ENCODE data around the gene SSUH2. TPM values are rescaled to one million over a fixed set of nuclear protein-coding genes. Genes with fewer than 3 reads are reported as not detected.

SSUH2 gene
- total RNA-seq, 1 experiment from 2014 or later = 0.51 TPM

DNA sequence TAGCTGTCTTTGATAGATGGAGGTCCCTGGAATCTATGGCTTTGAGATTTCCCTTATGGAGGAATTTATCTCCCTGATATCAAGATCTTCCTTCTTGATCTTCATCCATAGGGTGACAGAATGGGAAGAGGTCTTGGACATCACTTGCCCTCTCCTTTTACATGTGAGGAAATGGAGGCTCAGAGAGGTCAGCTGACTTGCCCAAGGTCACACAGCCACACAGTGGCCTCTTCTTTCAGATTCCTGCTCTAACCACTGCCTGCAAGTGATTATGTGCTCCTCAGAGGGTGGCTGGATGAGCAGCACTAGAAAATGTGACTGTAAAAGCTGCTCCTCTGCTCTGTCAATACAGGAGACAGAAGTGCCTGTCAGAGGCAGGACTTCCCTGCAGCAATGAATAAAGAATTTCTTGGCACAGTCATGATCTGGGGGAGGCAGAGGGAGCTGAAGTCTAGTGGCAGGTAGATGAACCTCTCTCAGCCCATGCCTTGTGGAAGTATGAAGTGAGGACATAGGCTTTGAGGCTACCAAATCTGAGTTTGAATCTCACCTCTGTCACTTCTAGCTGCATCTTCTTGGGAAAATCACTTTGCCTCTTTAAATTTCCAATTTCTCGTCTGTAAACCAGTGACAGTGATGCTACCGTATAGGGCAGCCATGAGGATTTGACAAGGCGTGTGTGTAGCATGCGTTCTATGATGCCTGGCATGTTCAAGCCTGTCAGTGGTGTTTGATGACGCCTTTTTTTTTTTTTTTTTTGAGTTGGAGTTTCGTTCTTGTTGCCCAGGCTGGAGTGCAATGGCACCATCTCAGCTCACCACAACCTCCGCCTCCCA, 12.0 kb downstream of the SSUH2 start:
- Mint-ChIP-seq H3K27me3 (ENCODE audit: insufficient read depth, unreplicated experiment) (no peaks in the 10 kb centered on the region), H3K9me3 (ENCODE audit: unreplicated experiment) (peaks cover 7% of the 10 kb centered on the region), H3K4me3 (ENCODE audit: unreplicated experiment) (peak overlapping the region; percentile 21), H3K4me1 (ENCODE audit: insufficient read depth, unreplicated experiment) (peaks cover 22% of the 10 kb centered on the region), H3K27ac (ENCODE audit: low read depth, unreplicated experiment) (peak overlapping the region; percentile 69), H3K36me3 (ENCODE audit: insufficient read depth, unreplicated experiment) (no peaks in the 10 kb centered on the region)
- TF ChIP-seq, protein P1, sequence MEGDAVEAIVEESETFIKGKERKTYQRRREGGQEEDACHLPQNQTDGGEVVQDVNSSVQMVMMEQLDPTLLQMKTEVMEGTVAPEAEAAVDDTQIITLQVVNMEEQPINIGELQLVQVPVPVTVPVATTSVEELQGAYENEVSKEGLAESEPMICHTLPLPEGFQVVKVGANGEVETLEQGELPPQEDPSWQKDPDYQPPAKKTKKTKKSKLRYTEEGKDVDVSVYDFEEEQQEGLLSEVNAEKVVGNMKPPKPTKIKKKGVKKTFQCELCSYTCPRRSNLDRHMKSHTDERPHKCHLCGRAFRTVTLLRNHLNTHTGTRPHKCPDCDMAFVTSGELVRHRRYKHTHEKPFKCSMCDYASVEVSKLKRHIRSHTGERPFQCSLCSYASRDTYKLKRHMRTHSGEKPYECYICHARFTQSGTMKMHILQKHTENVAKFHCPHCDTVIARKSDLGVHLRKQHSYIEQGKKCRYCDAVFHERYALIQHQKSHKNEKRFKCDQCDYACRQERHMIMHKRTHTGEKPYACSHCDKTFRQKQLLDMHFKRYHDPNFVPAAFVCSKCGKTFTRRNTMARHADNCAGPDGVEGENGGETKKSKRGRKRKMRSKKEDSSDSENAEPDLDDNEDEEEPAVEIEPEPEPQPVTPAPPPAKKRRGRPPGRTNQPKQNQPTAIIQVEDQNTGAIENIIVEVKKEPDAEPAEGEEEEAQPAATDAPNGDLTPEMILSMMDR (IDR thresholded peaks at IDR 0.05; ENCODE audit: unreplicated experiment) = no peak
- ChIA-PET CTCF (interaction anchor here (0.7 to 1.4 kb wide), 6 partner anchors 10 to 136 kb away, joined by 3 to 6 read pairs (median 4); no protein-coding TSS in a partner anchor), POLR2A (interaction anchor here (0.6 to 0.7 kb wide), 2 partner anchors 27 to 1300 kb away, joined by 3 read pairs; no protein-coding TSS in a partner anchor)
- peak; percentile 69 for DNase-seq (ENCODE audit: unreplicated experiment)
- no TSS peak for BruUV-seq (replicated peaks)
- intact Hi-C loops (cut with micrococcal nuclease) = no loop called here

DNA sequence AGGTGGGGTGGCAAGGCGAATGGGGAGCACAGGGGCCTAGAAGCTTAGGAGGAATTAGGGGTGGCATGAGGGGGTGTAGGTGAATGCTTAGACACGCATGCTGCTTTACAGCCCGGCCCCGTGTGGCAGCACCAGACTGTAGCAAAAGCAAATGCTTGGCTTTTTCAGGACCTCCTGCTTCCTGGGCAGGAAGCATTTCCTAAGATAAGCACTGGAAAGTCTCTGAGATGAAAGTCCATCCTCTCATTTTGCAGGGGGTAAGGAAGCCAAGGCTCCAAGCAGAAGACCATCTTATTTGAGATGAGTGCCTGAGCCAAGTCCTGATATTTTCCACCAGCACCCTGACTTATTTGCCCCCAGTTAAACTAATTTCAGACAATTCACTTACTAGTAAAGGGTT, 12.9 kb downstream of the SSUH2 start:
- H3K27ac Mint-ChIP-seq (ENCODE audit: low read depth, unreplicated experiment) = no peak overlapping the region
- ChIA-PET CTCF (interaction anchor here (0.7 to 1.4 kb wide), 3 partner anchors 11 to 137 kb away, joined by 3 to 4 read pairs (median 3); no protein-coding TSS in a partner anchor), POLR2A (no interaction called here)
- H3K36me3 Mint-ChIP-seq (ENCODE audit: insufficient read depth, unreplicated experiment) = no peaks in the 10 kb centered on the region
- BruUV-seq (replicated peaks) = no TSS peak
- H3K27me3 Mint-ChIP-seq (ENCODE audit: insufficient read depth, unreplicated experiment) = no peaks in the 10 kb centered on the region
- H3K9me3 Mint-ChIP-seq (ENCODE audit: unreplicated experiment) = peaks cover 5% of the 10 kb centered on the region
- H3K4me1 Mint-ChIP-seq (ENCODE audit: insufficient read depth, unreplicated experiment) = peaks cover 22% of the 10 kb centered on the region
- intact Hi-C loops (cut with micrococcal nuclease) = no loop called here
- no peak for DNase-seq (ENCODE audit: unreplicated experiment)
- H3K4me3 Mint-ChIP-seq (ENCODE audit: unreplicated experiment) = no peak overlapping the region
- TF ChIP-seq, protein P1 (IDR thresholded peaks at IDR 0.05; ENCODE audit: unreplicated experiment) = no peak

DNA sequence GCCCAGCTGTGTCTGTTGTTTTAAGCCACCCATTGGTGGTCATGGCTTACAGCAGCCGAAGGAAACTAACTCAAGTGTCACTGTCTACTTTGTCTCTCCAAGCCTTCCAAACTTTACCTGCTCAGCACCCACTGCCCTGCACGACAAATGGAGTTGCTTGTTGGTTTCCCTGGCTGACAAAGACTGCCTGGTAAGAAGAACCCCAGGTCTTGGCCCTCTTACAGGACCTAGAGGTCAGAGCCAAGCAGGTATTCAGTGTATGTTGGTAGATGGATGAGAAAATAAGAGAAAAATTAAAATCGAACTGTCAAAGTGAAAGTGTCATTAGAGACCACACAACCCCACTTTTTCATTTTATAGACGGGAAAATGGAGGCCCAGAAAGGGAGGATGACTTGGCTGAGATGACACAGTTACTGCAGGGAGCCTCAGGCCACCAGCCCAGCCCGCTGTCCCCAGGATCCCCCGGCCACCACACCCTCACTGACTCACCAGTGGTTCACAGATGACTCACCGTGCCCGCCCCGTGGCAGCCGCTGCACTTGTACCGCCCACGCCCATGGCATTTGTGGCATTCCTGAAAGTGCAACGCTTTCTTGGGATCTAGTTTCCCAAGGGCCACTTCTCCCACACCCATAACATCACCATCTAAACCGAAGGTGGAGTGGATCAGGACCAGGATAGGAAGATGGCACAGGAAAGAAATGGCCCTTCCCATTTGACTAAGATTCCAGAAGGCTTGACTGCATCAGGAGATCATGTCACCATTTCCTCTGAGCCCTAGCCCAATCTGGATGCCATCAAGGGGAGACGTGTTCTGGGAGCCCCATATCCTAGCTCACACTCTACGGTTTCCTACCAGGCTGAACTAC, 15.2 kb downstream of the SSUH2 start:
- Mint-ChIP-seq H3K36me3 (ENCODE audit: insufficient read depth, unreplicated experiment) (no peaks in the 10 kb centered on the region), H3K9me3 (ENCODE audit: unreplicated experiment) (no peaks in the 10 kb centered on the region), H3K4me1 (ENCODE audit: insufficient read depth, unreplicated experiment) (peaks cover 22% of the 10 kb centered on the region), H3K27me3 (ENCODE audit: insufficient read depth, unreplicated experiment) (no peaks in the 10 kb centered on the region), H3K27ac (ENCODE audit: low read depth, unreplicated experiment) (peak overlapping the region; percentile 85), H3K4me3 (ENCODE audit: unreplicated experiment) (no peak overlapping the region)
- TF ChIP-seq, protein P1 (IDR thresholded peaks at IDR 0.05; ENCODE audit: unreplicated experiment) = no peak
- POLR2A ChIA-PET = no interaction called here
- DNase-seq (ENCODE audit: unreplicated experiment) = peak; percentile 96
- CTCF ChIA-PET = interaction anchor here (0.6 to 7.2 kb wide), 3 partner anchors 8 to 205 kb away, joined by 4 to 79 read pairs (median 4); no protein-coding TSS in a partner anchor
- intact Hi-C loops (cut with micrococcal nuclease) = loop anchor here (10.0 kb wide), 1 partner anchor 305 kb away; no protein-coding TSS in a partner anchor
- no TSS peak for BruUV-seq (replicated peaks)

DNA sequence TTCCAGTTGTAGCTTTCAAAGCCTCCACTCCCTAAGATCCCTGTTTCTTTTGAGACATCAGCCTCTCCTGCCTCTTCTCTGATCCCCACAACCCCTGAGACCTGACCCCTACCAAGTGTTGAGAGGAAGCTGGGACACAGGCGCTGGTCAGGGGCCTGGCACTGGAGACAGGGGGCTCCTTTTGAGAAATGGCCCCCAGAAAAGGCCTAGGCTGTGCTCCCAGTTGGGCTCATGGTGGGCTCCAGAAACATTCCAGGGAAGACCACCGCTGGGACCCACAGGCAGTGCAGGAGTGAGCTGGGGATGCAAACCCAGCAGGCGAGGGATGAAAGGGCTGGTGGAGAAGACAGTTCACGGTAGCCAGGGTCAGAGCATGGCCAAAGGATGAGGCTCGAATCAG, 16.6 kb downstream of the SSUH2 start:
- TF ChIP-seq, protein P1 (IDR thresholded peaks at IDR 0.05; ENCODE audit: unreplicated experiment) = no peak
- Mint-ChIP-seq H3K27ac (ENCODE audit: low read depth, unreplicated experiment) (peak overlapping the region; percentile 27), H3K4me3 (ENCODE audit: unreplicated experiment) (no peak overlapping the region), H3K9me3 (ENCODE audit: unreplicated experiment) (no peaks in the 10 kb centered on the region), H3K4me1 (ENCODE audit: insufficient read depth, unreplicated experiment) (peaks cover 23% of the 10 kb centered on the region), H3K27me3 (ENCODE audit: insufficient read depth, unreplicated experiment) (no peaks in the 10 kb centered on the region), H3K36me3 (ENCODE audit: insufficient read depth, unreplicated experiment) (no peaks in the 10 kb centered on the region)
- CTCF ChIA-PET = interaction anchor here (1.5 to 7.2 kb wide), 2 partner anchors 22 to 185 kb away, joined by 3 to 79 read pairs; no protein-coding TSS in a partner anchor
- no TSS peak for BruUV-seq (replicated peaks)
- POLR2A ChIA-PET = no interaction called here
- DNase-seq (ENCODE audit: unreplicated experiment) = no peak
- intact Hi-C loops (cut with micrococcal nuclease) = loop anchor here (10.0 kb wide), 1 partner anchor 303 kb away; no protein-coding TSS in a partner anchor

Measured in MCF 10A (cell line).